ENCODE data around the gene ZFAND3. TPM values are rescaled to one million over a fixed set of nuclear protein-coding genes. Genes with fewer than 3 reads are reported as not detected.
A peak's percentile ranks its signal among the peaks of the same experiment; 100 is the strongest.

Gene ZFAND3
- total RNA-seq, 1 donor from 2014 or later = 92.6 TPM

- intact Hi-C loops (cut with DNase I) = loop anchor here (5.0 to 10.0 kb wide), 4 partner anchors 64 to 702 kb away; no protein-coding TSS in a partner anchor
- no peak for DNase-seq (ENCODE audit: low spot score)
Observed at GRCh38 chr6:37793067-37793466, 26.5 kb upstream of the ZFAND3 start.

- intact Hi-C loops (cut with DNase I) = loop anchor here (5.0 to 10.0 kb wide), 4 partner anchors 62 to 700 kb away; no protein-coding TSS in a partner anchor
Observed at GRCh38 chr6:37794825-37795224, 24.7 kb upstream of the ZFAND3 start.

GRCh38 chr6:37798436-37799262 is 20.9 kb upstream of the ZFAND3 start:
- DNase-seq (ENCODE audit: low spot score) = peak; percentile 51
- intact Hi-C loops (cut with DNase I) = loop anchor here (10.0 kb wide), 1 partner anchor 696 kb away; no protein-coding TSS in a partner anchor

More at GRCh38 chr6:37794825-37795224, 24.7 kb upstream of the ZFAND3 start:
- peak; percentile 22 for DNase-seq (ENCODE audit: low spot score)

GRCh38 chr6:37799263-37799644 is 20.3 kb upstream of the ZFAND3 start:
- intact Hi-C loops (cut with DNase I) = loop anchor here (10.0 kb wide), 1 partner anchor 696 kb away; no protein-coding TSS in a partner anchor
- DNase-seq (ENCODE audit: low spot score) = peak; percentile 41

- DNase-seq (ENCODE audit: low spot score) = peak; percentile 38
- intact Hi-C loops (cut with DNase I) = no loop called here
Observed at GRCh38 chr6:37800703-37801604, 18.6 kb upstream of the ZFAND3 start.

GRCh38 chr6:37801605-37801940 is 18.0 kb upstream of the ZFAND3 start:
- DNase-seq (ENCODE audit: low spot score) = no peak
- intact Hi-C loops (cut with DNase I) = no loop called here

- intact Hi-C loops (cut with DNase I) = no loop called here
- no peak for DNase-seq (ENCODE audit: low spot score)
Observed at GRCh38 chr6:37802810-37803209, 16.7 kb upstream of the ZFAND3 start.

- no peak for DNase-seq (ENCODE audit: low spot score)
- intact Hi-C loops (cut with DNase I) = no loop called here
Observed at GRCh38 chr6:37804586-37804985, 14.9 kb upstream of the ZFAND3 start.

GRCh38 chr6:37806213-37806612 is 13.3 kb upstream of the ZFAND3 start:
- intact Hi-C loops (cut with DNase I) = no loop called here
- no peak for DNase-seq (ENCODE audit: low spot score)

- DNase-seq (ENCODE audit: low spot score) = no peak
- intact Hi-C loops (cut with DNase I) = no loop called here
Observed at GRCh38 chr6:37807656-37808055, 11.9 kb upstream of the ZFAND3 start.

GRCh38 chr6:37809197-37809543 is 10.4 kb upstream of the ZFAND3 start:
- no peak for DNase-seq (ENCODE audit: low spot score)
- intact Hi-C loops (cut with DNase I) = no loop called here

- intact Hi-C loops (cut with DNase I) = no loop called here
- no peak for DNase-seq (ENCODE audit: low spot score)
Observed at GRCh38 chr6:37812841-37813240, 6.7 kb upstream of the ZFAND3 start.

GRCh38 chr6:37814374-37814773 is 5.2 kb upstream of the ZFAND3 start:
- intact Hi-C loops (cut with DNase I) = no loop called here
- no peak for DNase-seq (ENCODE audit: low spot score)

- intact Hi-C loops (cut with DNase I) = no loop called here
Observed at GRCh38 chr6:37816599-37817375, 2.7 kb upstream of the ZFAND3 start.

GRCh38 chr6:37818536-37819176 is 871 bp upstream of the ZFAND3 start:
- intact Hi-C loops (cut with DNase I) = no loop called here
- peak; percentile 99 for DNase-seq (ENCODE audit: low spot score)

More at GRCh38 chr6:37816599-37817375, 2.7 kb upstream of the ZFAND3 start:
- DNase-seq (ENCODE audit: low spot score) = no peak

- DNase-seq (ENCODE audit: low spot score) = peak; percentile 83
- intact Hi-C loops (cut with DNase I) = loop anchor here (5.0 kb wide), 1 partner anchor 42 kb away; no protein-coding TSS in a partner anchor
Observed at GRCh38 chr6:37819802-37820717, 533 bp downstream of the ZFAND3 start.

GRCh38 chr6:37820718-37821079 is 1.2 kb downstream of the ZFAND3 start:
- intact Hi-C loops (cut with DNase I) = loop anchor here (5.0 kb wide), 1 partner anchor 42 kb away; no protein-coding TSS in a partner anchor

GRCh38 chr6:37821446-37821845 is 1.9 kb downstream of the ZFAND3 start:
- intact Hi-C loops (cut with DNase I) = loop anchor here (5.0 kb wide), 1 partner anchor 41 kb away; no protein-coding TSS in a partner anchor
- DNase-seq (ENCODE audit: low spot score) = no peak

More at GRCh38 chr6:37820718-37821079, 1.2 kb downstream of the ZFAND3 start:
- no peak for DNase-seq (ENCODE audit: low spot score)

Measured in cardiac septum (tissue), 1 donor.